Fibroblast of mammary gland (primary cell): ENCODE data around the gene CNNM1.

Experiments used
- DNase-seq: peaks from one replicate; pipeline ENCODE4 v3.0.0-alpha.2; 2010; ENCODE audit warnings: low read depth
- H3K4me3 ChIP-seq: 2 replicates; pipeline ENCODE4 v1.5.1; 2011; ENCODE audit warnings: low read depth, mild to moderate bottlenecking, low read length, moderate library complexity; ENCODE audit not compliant: control insufficient read depth
- TF ChIP-seq, protein P1 (sequence below): conservative IDR thresholded peaks from 2 replicates; pipeline ENCODE4 v1.5.1; 2011; ENCODE audit warnings: low read depth, low read length, inconsistent platforms; ENCODE audit not compliant: control insufficient read depth, insufficient read depth

Gene CNNM1

DNA sequence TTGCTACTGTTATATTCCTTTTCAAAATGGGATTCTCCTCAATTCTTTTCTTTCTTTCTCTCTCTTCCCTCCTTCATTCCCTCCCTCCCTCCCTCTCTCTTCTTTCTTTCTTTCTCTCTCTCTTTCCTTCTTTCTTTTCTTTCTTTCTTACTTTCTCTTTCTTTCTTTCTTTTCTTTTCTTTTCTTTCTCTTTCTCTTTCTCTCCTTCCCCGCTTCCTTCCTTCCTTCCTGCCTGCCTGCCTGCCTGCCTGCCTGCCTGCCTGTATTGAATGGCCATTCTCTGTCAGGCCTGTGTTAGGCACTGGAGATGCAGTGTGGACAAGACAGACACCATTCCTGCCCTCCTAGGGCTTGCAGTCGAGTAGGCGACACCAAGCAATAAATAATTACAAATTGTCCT is 11.5 kb downstream of the CNNM1 start:
- TF ChIP-seq, protein P1, sequence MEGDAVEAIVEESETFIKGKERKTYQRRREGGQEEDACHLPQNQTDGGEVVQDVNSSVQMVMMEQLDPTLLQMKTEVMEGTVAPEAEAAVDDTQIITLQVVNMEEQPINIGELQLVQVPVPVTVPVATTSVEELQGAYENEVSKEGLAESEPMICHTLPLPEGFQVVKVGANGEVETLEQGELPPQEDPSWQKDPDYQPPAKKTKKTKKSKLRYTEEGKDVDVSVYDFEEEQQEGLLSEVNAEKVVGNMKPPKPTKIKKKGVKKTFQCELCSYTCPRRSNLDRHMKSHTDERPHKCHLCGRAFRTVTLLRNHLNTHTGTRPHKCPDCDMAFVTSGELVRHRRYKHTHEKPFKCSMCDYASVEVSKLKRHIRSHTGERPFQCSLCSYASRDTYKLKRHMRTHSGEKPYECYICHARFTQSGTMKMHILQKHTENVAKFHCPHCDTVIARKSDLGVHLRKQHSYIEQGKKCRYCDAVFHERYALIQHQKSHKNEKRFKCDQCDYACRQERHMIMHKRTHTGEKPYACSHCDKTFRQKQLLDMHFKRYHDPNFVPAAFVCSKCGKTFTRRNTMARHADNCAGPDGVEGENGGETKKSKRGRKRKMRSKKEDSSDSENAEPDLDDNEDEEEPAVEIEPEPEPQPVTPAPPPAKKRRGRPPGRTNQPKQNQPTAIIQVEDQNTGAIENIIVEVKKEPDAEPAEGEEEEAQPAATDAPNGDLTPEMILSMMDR: no peak
- no peak overlapping the region for H3K4me3 ChIP-seq
- DNase-seq: no peak

DNA sequence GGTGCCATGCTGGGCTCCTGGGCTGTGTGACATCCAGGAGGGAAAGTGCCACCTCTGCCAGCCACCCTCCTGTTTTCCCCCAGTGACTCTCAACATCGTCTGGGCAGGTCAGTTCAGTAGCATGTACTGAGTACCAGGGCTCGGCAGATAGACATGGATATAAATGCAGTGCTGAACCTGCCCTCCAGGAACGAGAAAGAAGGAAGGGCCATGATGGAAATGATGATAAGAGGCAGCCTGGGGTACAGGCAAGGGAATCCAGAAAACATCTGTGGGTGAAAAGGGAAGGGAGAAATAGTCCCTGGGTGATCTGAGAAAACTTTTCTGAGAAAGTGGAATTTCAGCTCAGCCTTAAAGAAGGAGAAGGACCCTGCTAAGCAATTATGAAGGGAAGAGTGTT is 12.1 kb downstream of the CNNM1 start:
- no peak overlapping the region for H3K4me3 ChIP-seq
- DNase-seq: no peak
- TF ChIP-seq, protein P1: no peak

GRCh38 chr10:99341860-99342490 is 12.8 kb downstream of the CNNM1 start:
- DNase-seq: peak; percentile 38
- TF ChIP-seq, protein P1: no peak

GRCh38 chr10:99343262-99343661 is 14.1 kb downstream of the CNNM1 start:
- DNase-seq: no peak
- TF ChIP-seq, protein P1: no peak
- no peak overlapping the region for H3K4me3 ChIP-seq

More at GRCh38 chr10:99341860-99342490, 12.8 kb downstream of the CNNM1 start:
- H3K4me3 ChIP-seq: no peak overlapping the region

DNA sequence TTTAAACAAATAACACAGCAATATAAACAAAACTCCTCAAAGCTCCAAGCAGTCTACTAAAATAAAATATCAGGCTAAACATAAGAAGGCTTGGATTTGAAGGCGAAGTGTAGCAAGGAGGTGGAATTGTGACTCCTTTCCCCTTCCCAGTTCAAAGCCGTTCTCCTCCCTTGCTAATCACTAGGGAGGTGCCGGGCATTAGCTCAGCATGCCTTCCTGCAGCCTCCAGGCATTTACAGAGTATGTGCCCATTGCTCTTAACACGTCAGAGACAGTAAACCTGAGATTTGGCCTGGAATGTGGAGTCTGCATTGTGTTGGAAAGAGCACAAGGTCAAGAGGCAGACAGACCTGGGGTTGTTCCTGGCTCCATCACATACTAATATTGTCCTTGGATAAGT is 15.6 kb downstream of the CNNM1 start:
- TF ChIP-seq, protein P1: no peak
- H3K4me3 ChIP-seq: no peak overlapping the region
- no peak for DNase-seq

DNA sequence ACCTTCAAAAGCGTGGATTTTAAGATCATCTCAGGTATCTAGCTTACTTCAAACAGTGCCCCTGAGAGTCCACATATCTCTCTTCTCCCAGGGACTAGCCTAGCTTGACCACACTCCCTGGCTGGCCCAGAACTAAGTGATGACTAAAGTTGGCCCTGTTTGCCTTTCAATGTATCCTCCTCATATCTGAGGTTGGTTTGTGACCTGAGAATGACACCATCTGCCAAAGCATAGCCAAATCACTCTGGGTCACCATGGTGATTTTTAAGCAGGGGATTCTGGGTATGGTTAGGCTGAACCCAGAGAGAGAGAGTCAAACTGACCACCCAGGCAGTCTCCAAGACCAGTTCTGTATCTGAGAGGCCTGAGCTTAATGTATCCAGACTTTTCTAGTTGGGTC is 16.2 kb downstream of the CNNM1 start:
- DNase-seq: peak; percentile 83
- no peak overlapping the region for H3K4me3 ChIP-seq
- TF ChIP-seq, protein P1: no peak

GRCh38 chr10:99346247-99346646 is 17.1 kb downstream of the CNNM1 start:
- peak; percentile 82 for DNase-seq
- TF ChIP-seq, protein P1: no peak
- no peak overlapping the region for H3K4me3 ChIP-seq
